Measurements from ENCODE around the gene MYCBP.
A peak's percentile ranks its signal among the peaks of the same experiment; 100 is the strongest.

Gene MYCBP

GRCh38 chr1:38896169-38896568 lies 23.0 kb upstream of the MYCBP start:
- no peak overlapping the region for H3K4me3 ChIP-seq (ENCODE audit: low read depth in 1 of 2, low read length in 2 of 2)

DNA sequence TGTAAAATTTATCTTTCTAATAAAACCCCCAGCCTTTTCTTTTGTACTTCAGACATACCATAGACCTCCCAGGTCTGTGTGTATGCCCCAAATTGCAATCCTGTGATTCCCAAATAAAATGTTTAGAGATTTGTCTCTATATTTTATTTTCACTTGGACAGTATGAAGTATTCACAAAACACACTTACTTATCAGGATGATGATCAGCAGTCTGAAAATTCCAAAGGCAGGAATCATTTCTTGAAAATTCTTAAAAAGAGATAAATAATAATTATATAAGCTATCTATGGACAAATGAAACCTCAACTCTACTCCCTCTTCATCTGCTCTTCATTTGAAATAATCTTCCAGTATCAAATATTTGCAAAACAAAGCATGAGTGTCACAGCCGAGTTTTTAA lies 19.8 kb upstream of the MYCBP start:
- Histone ChIP-seq H3K4me3 (ENCODE audit: low read depth in 1 of 2, low read length in 2 of 2) (no peak overlapping the region), H3K4me1 (ENCODE audit: control insufficient read depth in 1 of 2, insufficient read depth in 2 of 2, low read length in 2 of 2) (no peaks in the 10 kb centered on the region), H3K27me3 (ENCODE audit: low read depth, low read length) (no peaks in the 10 kb centered on the region), H3K9me3 (ENCODE audit: control insufficient read depth in 1 of 2, low read length in 2 of 2) (no peaks in the 10 kb centered on the region), H3K36me3 (ENCODE audit: control insufficient read depth in 1 of 2, insufficient read depth in 2 of 2, low read length in 2 of 2) (no peaks in the 10 kb centered on the region), H3K27ac (ENCODE audit: low read length) (no peak overlapping the region)

More at GRCh38 chr1:38896169-38896568, 23.0 kb upstream of the MYCBP start:
- H3K4me1 ChIP-seq (ENCODE audit: control insufficient read depth in 1 of 2, insufficient read depth in 2 of 2, low read length in 2 of 2) = no peaks in the 10 kb centered on the region
- no peaks in the 10 kb centered on the region for H3K27me3 ChIP-seq (ENCODE audit: low read depth, low read length)
- no peaks in the 10 kb centered on the region for H3K9me3 ChIP-seq (ENCODE audit: control insufficient read depth in 1 of 2, low read length in 2 of 2)
- no peaks in the 10 kb centered on the region for H3K36me3 ChIP-seq (ENCODE audit: control insufficient read depth in 1 of 2, insufficient read depth in 2 of 2, low read length in 2 of 2)
- no peak overlapping the region for H3K27ac ChIP-seq (ENCODE audit: low read length)

DNA sequence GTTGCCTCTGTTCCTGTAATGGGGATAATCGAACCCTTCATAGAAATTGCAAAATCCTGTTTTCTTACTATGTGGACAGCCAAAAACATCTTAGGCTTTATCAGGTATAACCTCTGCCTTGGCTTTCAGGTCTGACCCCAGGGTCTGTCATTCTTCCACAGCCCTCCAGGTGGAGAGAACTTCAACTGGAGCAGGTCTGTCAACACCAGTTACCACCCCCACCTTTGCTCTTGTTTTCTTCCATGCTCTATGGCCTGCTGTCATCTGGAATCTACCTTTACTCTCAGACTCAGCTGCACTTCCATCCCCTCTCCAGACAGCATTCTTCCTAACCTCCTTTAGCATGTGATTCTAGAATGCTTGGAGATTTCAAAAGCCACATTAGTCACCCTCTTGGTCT lies 18.6 kb upstream of the MYCBP start:
- no peak overlapping the region for H3K27ac ChIP-seq (ENCODE audit: low read length)
- H3K4me3 ChIP-seq (ENCODE audit: low read depth in 1 of 2, low read length in 2 of 2) = no peak overlapping the region
- H3K36me3 ChIP-seq (ENCODE audit: control insufficient read depth in 1 of 2, insufficient read depth in 2 of 2, low read length in 2 of 2) = no peaks in the 10 kb centered on the region
- no peaks in the 10 kb centered on the region for H3K9me3 ChIP-seq (ENCODE audit: control insufficient read depth in 1 of 2, low read length in 2 of 2)
- H3K27me3 ChIP-seq (ENCODE audit: low read depth, low read length) = no peaks in the 10 kb centered on the region
- no peaks in the 10 kb centered on the region for H3K4me1 ChIP-seq (ENCODE audit: control insufficient read depth in 1 of 2, insufficient read depth in 2 of 2, low read length in 2 of 2)

GRCh38 chr1:38889589-38889988 lies 16.4 kb upstream of the MYCBP start:
- Histone ChIP-seq H3K27me3 (ENCODE audit: low read depth, low read length) (no peaks in the 10 kb centered on the region), H3K27ac (ENCODE audit: low read length) (no peak overlapping the region), H3K9me3 (ENCODE audit: control insufficient read depth in 1 of 2, low read length in 2 of 2) (no peaks in the 10 kb centered on the region), H3K4me3 (ENCODE audit: low read depth in 1 of 2, low read length in 2 of 2) (no peak overlapping the region), H3K4me1 (ENCODE audit: control insufficient read depth in 1 of 2, insufficient read depth in 2 of 2, low read length in 2 of 2) (no peaks in the 10 kb centered on the region), H3K36me3 (ENCODE audit: control insufficient read depth in 1 of 2, insufficient read depth in 2 of 2, low read length in 2 of 2) (no peaks in the 10 kb centered on the region)

DNA sequence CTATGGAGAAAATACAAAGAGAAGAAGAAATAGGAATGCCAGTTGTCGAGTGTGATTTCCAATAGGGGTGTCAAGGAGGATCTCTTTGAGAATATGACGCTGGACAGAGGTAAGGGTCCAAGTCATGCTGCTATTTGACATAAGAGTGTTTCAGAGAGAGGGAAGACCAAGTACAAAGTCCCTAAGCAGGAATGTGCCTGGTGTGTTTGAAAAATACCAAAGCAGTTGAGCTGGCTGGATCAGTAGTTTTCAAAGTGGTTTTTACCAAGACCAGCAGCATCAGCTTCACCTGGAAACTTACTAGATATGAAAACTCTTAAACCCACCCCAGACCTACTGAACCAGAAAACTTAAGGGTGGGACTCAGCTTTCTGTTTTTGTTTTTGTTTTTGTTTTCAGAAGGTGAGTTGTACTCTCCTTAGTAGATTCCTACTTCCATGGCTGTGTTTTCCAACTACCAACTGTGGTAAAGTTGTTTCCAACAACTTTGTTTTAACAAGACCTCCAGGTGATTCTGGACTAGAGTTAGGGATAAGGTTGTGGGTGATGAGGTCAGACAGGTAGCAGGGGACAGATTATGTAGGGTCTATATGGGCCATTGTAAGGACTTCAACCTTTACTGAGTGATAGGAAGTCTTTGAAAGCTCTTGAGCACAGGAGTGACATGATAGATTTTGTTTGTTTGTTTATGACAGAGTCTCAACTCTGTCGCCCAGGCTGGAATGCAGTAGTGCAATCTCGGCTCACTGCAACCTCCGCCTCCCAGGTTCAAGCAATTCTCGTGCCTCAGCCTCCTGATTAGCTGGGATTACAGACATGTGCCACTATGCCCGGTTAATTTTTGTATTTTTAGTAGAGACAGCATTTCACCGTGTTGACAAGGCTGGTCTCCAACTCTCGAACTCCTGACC lies 15.5 kb upstream of the MYCBP start:
- no peaks in the 10 kb centered on the region for H3K36me3 ChIP-seq (ENCODE audit: control insufficient read depth in 1 of 2, insufficient read depth in 2 of 2, low read length in 2 of 2)
- no peaks in the 10 kb centered on the region for H3K4me1 ChIP-seq (ENCODE audit: control insufficient read depth in 1 of 2, insufficient read depth in 2 of 2, low read length in 2 of 2)
- no peak overlapping the region for H3K27ac ChIP-seq (ENCODE audit: low read length)
- H3K9me3 ChIP-seq (ENCODE audit: control insufficient read depth in 1 of 2, low read length in 2 of 2) = no peaks in the 10 kb centered on the region
- no peak overlapping the region for H3K4me3 ChIP-seq (ENCODE audit: low read depth in 1 of 2, low read length in 2 of 2)
- no peaks in the 10 kb centered on the region for H3K27me3 ChIP-seq (ENCODE audit: low read depth, low read length)

DNA sequence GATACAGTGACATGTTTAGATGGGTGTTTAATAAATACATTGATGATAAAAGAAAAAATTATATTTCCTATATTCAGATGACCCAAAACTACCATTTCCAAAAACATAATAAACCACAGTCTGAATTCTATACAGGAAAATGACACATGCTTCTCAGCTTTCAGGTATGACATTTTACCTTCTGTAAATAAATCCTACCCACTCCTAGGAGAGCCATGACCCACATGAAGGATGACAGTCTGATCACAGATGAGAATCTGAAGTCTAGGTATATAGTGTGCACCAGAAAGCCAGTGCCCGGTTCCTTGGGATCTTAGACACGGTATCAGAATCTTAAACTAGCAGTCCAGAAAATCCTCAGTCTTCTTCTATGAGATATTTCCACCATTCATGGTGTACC lies 11.9 kb upstream of the MYCBP start:
- no peaks in the 10 kb centered on the region for H3K9me3 ChIP-seq (ENCODE audit: control insufficient read depth in 1 of 2, low read length in 2 of 2)
- no peaks in the 10 kb centered on the region for H3K4me1 ChIP-seq (ENCODE audit: control insufficient read depth in 1 of 2, insufficient read depth in 2 of 2, low read length in 2 of 2)
- no peaks in the 10 kb centered on the region for H3K27me3 ChIP-seq (ENCODE audit: low read depth, low read length)
- H3K36me3 ChIP-seq (ENCODE audit: control insufficient read depth in 1 of 2, insufficient read depth in 2 of 2, low read length in 2 of 2) = no peaks in the 10 kb centered on the region
- no peak overlapping the region for H3K27ac ChIP-seq (ENCODE audit: low read length)
- H3K4me3 ChIP-seq (ENCODE audit: low read depth in 1 of 2, low read length in 2 of 2) = no peak overlapping the region

- H3K9me3 ChIP-seq (ENCODE audit: control insufficient read depth in 1 of 2, low read length in 2 of 2) = no peaks in the 10 kb centered on the region
- H3K4me1 ChIP-seq (ENCODE audit: control insufficient read depth in 1 of 2, insufficient read depth in 2 of 2, low read length in 2 of 2) = no peaks in the 10 kb centered on the region
- H3K27me3 ChIP-seq (ENCODE audit: low read depth, low read length) = no peaks in the 10 kb centered on the region
- no peak within 1 kb of the TSS for H3K4me3 ChIP-seq (ENCODE audit: low read depth in 1 of 2, low read length in 2 of 2)
- no peak within 1 kb of the TSS for H3K27ac ChIP-seq (ENCODE audit: low read length)
- H3K36me3 ChIP-seq (ENCODE audit: control insufficient read depth in 1 of 2, insufficient read depth in 2 of 2, low read length in 2 of 2) = no peaks in the 10 kb centered on the region
Measured at GRCh38 chr1:38881487-38881886, 8.3 kb upstream of the MYCBP start, which contains the start of gene GJA9. GJA9 (minus strand) TSS chr1:38881587; CDS start chr1:38876098, 5,489 bp downstream.

GRCh38 chr1:38875811-38876210 lies 2.7 kb upstream of the MYCBP start:
- no peaks in the 10 kb centered on the region for H3K9me3 ChIP-seq (ENCODE audit: control insufficient read depth in 1 of 2, low read length in 2 of 2)
- H3K27me3 ChIP-seq (ENCODE audit: low read depth, low read length) = no peaks in the 10 kb centered on the region
- peaks cover 7 to 18% of the 10 kb centered on the region in 2 donors for H3K4me1 ChIP-seq (ENCODE audit: control insufficient read depth in 1 of 2, insufficient read depth in 2 of 2, low read length in 2 of 2)
- H3K27ac ChIP-seq (ENCODE audit: low read length) = no peak overlapping the region
- no peak overlapping the region for H3K4me3 ChIP-seq (ENCODE audit: low read depth in 1 of 2, low read length in 2 of 2)
- no peaks in the 10 kb centered on the region for H3K36me3 ChIP-seq (ENCODE audit: control insufficient read depth in 1 of 2, insufficient read depth in 2 of 2, low read length in 2 of 2)

DNA sequence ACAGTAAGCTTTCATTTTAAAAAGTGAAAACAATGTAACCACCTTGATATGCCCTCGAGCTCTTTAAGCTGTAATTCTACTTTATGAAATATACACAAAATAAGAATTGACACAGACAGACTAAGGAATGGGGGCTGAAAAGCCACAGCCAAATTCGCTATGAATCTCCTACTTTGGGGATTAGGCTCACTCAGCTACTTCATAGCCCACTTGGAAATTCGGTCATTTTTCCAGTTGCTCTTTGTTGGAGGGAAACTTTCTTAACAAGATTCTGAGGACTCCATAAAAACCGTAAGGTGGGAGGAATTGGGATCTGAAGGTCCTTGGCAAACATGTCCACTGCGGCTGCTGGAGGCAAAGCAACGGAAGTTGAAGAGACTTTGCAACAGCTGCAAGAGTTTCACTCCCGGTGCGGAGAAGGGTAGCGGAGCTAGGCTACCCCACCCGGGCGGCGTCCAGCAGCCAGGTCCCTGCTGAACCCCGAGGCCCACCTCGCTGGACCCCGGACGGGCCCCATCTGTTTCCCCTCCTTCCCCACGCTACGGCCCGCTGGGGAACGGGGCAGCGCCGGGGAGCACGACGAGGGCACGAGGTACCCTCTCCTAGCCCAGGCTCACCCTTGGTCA lies 634 bp downstream of the MYCBP start:
- H3K9me3 ChIP-seq (ENCODE audit: control insufficient read depth in 1 of 2, low read length in 2 of 2) = no peaks in the 10 kb centered on the region
- H3K27ac ChIP-seq (ENCODE audit: low read length) = peak overlapping the region; percentile 67
- no peaks in the 10 kb centered on the region for H3K27me3 ChIP-seq (ENCODE audit: low read depth, low read length)
- peak overlapping the region; percentile 85 to 86 for H3K4me3 ChIP-seq (ENCODE audit: low read depth in 1 of 2, low read length in 2 of 2)
- H3K36me3 ChIP-seq (ENCODE audit: control insufficient read depth in 1 of 2, insufficient read depth in 2 of 2, low read length in 2 of 2) = no peaks in the 10 kb centered on the region
- H3K4me1 ChIP-seq (ENCODE audit: control insufficient read depth in 1 of 2, insufficient read depth in 2 of 2, low read length in 2 of 2) = peaks cover 7 to 18% of the 10 kb centered on the region in 2 donors

DNA sequence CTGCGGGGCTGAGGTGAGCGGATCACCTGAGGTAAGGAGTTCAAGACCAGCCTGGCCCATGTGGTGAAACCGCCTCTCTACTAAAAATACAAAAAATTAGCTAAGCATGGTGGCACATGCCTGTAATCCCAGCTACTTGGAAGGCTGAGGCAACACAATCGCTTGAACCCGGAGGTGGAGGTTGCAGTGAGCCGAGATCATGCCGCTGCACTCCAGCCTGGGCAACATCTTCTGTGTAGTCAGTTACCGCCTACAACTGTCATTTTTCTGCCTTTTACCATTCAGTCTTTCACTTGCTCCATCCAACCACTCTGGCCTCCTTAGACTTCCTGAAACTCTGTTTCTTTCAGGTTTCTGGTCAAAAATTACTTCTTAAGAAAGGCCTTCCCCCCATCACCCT lies 2.2 kb downstream of the MYCBP start:
- H3K27ac ChIP-seq (ENCODE audit: low read length) = no peak overlapping the region
- no peak overlapping the region for H3K4me3 ChIP-seq (ENCODE audit: low read depth in 1 of 2, low read length in 2 of 2)
- no peaks in the 10 kb centered on the region for H3K9me3 ChIP-seq (ENCODE audit: control insufficient read depth in 1 of 2, low read length in 2 of 2)
- H3K4me1 ChIP-seq (ENCODE audit: control insufficient read depth in 1 of 2, insufficient read depth in 2 of 2, low read length in 2 of 2) = peaks cover 7 to 18% of the 10 kb centered on the region in 2 donors
- no peaks in the 10 kb centered on the region for H3K36me3 ChIP-seq (ENCODE audit: control insufficient read depth in 1 of 2, insufficient read depth in 2 of 2, low read length in 2 of 2)
- H3K27me3 ChIP-seq (ENCODE audit: low read depth, low read length) = no peaks in the 10 kb centered on the region

DNA sequence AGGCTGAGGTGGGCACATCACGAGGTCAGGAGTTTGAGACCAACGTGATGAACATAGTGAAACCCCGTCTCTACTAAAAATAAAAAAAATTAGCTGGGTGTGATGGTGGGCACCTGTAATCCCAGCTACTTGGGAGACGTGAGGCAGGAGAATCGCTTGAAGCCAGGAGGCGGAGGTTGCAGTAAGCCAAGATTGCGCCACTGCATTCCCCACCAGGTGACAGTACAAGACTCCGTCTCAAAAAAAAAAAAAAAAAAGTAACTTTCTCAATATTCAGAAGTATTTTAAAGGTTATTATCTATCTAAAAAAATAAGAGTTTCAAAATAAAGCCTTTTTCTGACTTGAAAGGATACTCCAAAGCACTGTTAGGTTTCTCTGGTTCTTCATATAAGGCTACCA lies 5.9 kb downstream of the MYCBP start:
- Histone ChIP-seq H3K9me3 (ENCODE audit: control insufficient read depth in 1 of 2, low read length in 2 of 2) (no peaks in the 10 kb centered on the region), H3K4me3 (ENCODE audit: low read depth in 1 of 2, low read length in 2 of 2) (no peak overlapping the region), H3K27me3 (ENCODE audit: low read depth, low read length) (no peaks in the 10 kb centered on the region), H3K36me3 (ENCODE audit: control insufficient read depth in 1 of 2, insufficient read depth in 2 of 2, low read length in 2 of 2) (peaks cover 0 to 5% of the 10 kb centered on the region in 2 donors), H3K27ac (ENCODE audit: low read length) (no peak overlapping the region), H3K4me1 (ENCODE audit: control insufficient read depth in 1 of 2, insufficient read depth in 2 of 2, low read length in 2 of 2) (peaks cover 4 to 25% of the 10 kb centered on the region in 2 donors)

Data from muscle layer of duodenum (tissue), 2 donors.